HG03378 (cell line): ENCODE measurements around the gene LRRC8B.
A peak's percentile ranks its signal among the peaks of the same experiment; 100 is the strongest.
"Not testable (repeated sequence)": the region's sequence is repeated elsewhere in the genome, so short reads cannot be mapped to it uniquely, and the experiment has no call there.

Experiments
- ATAC-seq: cut with Tn5 transposase; IDR thresholded peaks from one replicate; pipeline ENCODE4 v1.9.1; 2021; ENCODE audit warnings: mild to moderate bottlenecking, moderate library complexity; ENCODE audit not compliant: unreplicated experiment

LRRC8B gene

DNA sequence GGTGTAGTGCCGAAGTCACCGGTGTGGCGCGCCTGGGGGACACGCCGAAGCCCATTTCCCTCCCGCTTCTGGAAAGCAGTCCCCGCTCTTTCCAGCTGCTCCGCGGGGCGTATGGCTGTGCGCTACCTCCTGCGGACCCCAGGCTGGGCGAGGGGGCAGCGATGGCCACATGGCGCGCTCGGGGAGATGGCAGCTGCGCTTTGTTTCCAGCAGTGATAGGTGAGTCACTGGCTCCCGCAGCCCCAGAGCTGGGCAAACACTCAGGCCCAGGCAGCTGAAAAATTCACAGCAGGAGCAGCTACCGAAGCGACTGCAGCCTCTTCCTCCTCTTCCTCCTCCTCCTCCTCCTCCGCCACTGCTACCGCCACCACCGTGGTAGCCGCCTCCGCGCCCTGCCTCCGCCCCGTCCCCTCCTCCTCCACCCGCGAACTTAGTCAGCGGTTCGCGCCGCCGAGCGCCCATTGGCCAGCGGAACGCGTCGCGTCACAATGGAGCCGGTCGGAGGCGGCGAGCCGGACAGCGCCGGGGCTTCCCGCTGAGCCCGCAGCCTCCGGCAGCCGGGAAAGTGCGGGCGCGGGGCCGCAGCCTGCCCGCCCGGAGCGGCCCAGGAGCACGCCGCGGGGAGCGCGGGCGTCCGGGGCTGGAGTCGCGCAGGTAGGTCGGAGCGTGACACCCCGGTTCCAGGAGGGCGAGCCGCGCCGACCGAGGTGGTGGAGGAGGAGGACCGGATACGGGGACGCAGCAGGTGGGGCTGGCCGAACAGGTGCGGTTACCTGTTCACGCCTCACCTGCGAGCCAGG is at the start of gene LRRC8B:
Gene LRRC8B, plus strand, starts transcription at position 461 of the 800 bp plus-strand sequence. CDS start 57,822 bp downstream, outside the sequence.
- peak; percentile 50 for ATAC-seq

DNA sequence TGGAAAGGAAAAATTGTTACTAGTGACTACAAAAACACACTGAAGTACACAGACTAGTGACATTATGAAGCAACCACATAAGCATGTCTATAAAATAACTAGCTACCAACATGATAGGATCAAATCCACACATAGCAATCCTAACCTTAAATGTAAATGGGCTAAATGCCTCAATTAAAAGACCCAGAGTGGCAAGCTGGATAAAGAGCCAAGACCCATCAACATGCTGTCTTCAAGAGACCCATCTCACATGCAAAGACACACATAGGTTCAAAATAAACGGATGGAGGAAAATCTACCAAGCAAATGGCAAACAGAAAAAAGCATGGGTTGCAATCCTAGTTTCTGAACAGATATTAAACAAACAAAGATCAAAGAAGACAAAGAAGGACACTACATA is 49.4 kb upstream of the LRRC8B start:
- no peak for ATAC-seq

DNA sequence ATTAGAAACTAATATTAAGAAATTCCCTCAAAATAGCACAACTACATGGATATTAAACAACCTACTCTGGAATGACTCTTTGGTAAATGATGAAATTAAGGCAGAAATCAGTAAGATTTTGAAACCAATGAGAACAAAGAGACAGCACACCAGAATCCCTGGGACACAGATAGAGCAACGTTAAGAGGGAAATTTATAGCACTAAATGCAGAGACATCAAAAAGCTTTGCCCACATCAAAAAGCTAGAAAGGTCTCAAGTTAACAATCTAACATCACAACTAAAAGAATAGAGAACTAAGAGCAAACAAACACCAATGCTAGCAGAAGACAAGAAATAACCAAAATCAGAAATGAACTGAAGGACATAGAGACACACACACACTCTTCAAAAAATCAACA is 48.6 kb upstream of the LRRC8B start:
- no peak for ATAC-seq

DNA sequence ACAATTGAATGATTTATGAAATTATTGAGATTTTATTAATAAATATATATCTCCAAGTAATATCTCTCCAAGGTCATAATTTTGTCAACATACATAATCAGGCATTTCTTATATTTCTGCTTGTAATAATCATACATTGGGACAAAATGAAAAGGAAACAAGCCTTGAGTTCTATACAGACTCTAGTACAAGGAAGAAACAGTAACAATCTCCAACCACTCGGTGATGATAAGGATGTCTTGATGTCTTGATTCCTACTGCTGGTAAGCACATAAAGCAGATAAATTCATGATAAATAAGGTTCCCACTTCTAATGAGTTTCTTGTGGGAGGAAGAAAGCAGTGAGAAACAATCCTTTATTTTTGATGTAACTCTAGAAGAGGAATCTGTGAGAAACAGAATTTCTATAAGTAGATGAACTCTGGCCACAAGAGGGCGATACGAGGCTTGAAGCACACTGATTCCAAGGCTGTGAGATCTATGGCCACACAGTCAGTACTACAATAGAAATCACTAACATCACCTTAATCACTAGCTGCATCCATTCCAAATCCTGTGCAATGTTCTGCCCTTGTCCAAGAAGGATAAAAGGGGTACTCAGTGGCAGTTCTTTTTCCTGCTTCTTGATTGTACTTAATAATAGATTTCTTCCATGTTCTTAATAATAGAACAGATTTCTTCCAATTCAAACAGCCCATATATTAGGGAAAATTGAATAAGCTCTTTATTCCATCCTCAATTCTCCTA is 41.4 kb upstream of the LRRC8B start:
- ATAC-seq = peak; percentile 70

GRCh38 chr1:89483757-89484077 is 40.9 kb upstream of the LRRC8B start:
- no peak for ATAC-seq

DNA sequence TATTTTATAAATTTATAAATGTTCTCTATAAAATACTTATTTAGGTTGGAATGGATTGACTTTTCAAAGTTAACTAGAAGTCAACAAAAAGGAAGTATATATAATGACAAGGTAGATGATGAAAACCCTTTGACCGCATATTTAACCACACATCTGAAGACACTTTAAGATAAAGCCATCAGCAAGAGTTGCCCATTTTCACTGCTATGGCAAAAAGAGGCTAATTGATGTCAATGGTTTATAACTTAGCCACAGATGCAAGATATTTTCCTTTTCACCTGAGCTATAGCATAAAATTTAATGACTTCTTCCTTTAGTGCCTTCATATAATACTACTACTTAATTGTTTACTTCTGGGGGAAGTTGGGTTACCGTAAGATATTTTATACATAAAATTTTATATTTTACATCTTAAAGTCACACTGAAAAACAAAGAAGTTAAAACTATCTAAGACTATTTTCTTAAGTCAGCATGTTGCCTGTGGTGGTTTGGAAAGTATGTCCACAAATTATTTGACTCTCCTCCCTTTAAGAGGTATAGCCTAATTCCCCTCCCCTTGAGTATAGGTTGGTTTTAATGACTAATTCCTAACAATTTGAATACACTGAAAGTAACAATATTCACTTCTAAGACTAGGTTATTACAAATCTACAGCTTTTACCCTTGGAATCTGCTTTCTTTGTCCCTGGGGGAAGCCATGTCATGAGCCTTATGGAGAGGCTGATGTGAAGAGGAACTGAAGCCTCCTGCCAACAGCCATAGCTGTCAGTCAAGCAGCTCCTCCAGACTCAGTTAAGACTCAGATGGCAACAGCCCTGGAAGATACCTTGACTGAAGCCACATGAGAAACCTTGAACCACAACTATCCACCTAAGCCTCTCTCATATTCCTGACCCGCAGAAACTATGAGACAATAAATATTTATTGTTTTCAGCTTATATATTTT is 40.3 kb upstream of the LRRC8B start:
- ATAC-seq = no peak

DNA sequence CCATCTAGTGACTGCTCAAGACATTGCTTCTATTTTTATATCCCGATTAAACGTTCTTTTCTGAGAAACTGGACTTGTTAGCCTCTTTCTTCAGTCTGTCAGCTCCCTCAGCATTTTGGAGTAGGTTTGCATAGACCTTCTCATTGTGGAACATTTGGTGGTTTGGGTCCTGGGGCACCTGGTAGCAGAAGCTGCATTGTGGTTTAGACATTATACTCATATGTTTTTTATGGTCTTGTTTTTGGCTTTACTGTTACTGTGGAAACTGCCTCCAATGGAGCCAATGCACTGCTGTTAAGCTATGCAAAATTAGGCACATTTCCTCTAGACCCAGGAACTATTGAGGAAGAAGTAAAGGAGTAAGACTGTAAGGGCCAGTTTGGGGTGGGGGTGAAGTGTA is 36.7 kb upstream of the LRRC8B start:
- no peak for ATAC-seq

DNA sequence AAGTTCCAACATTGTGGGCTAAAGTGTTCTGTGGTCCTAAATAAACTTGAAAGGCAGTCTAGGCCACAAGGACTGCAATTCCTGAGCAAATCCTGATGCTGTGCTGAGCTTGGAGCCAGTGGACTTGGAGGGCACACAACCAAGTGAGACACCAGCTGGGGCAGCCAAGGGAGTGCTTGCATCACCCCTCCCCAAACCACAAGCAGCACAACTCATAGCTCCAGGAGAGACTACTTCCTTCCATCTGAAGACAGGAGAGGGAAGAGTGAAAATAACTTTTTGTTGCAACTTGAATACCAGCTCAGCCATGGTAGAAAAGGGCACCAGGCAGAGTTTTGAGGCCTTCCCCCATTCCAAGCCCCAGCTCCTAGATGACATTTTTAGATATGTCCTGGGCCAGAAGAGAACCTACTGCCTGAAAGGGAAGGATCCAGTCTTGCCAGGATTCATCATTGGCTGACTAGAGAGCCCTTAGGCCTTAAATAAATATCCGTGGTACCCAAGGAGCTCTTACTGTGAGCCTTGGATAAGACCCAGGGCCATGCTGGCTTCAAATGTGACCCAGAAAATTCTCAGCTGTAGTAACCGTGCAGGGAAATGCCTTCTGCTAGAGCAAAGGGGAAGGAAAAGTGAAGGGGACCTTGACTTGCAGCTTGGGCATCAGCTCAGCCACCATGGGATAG is 35.4 kb upstream of the LRRC8B start:
- ATAC-seq = no peak

- no peak for ATAC-seq
Observed at GRCh38 chr1:89490389-89490788, 34.2 kb upstream of the LRRC8B start.

GRCh38 chr1:89499320-89499719 is 25.3 kb upstream of the LRRC8B start:
- no peak for ATAC-seq

DNA sequence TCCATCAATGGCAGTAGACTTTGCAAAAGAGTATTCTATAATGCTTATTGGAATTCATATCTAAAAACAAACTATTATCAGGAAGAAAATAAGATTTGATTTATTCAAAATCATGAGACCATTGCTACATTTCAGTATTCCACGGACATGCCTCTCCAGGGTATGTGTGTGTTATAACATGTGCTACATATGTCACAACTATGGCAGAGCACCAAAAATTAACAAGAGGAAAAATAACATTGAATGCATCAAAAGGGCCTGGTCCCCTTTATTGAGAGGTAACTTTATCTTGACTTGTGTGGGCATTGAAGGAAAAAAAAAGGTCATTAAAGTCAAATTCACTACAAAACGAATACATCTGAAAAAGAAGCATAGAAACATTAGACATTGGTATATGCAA is 22.6 kb upstream of the LRRC8B start:
- no peak for ATAC-seq

DNA sequence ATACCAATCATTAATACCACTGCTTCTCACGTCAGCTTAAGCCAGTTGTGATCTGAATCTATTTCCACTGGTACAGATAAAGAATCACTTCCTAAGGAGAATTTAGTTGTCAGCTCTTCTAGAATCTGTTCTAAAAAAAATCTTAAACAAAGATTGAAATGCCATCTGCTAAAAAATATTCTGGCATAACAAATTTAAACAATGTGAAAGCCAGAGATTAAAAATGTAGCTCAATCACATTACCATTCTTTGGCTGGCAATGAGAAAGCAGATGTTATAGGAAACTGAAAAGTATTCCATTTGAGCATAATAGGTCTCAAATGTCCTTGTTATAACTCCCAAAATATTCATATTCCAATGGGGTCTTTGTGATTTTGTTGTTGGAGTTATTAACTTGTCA is 21.7 kb upstream of the LRRC8B start:
- ATAC-seq = no peak

DNA sequence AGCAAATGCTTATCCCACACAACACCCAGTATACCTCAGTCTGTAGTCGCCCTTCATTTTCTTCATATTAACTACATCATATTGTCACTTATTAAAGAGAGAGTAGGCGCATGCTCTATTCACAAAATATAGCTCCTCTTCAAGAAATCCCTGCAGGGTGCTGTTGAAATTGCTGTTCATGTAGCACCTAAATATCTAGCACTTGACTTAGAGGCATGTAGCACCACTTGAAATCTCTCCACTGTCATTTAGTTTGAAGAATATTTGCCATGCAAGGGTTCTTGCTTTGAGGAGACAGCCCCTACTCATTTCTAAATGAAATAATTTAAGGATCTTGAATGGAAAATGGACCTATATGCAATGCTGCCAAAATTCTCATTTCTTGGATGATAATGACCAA is 20.9 kb upstream of the LRRC8B start:
- ATAC-seq = no peak

GRCh38 chr1:89510061-89510460 is 14.6 kb upstream of the LRRC8B start:
- not testable (repeated sequence) for ATAC-seq

GRCh38 chr1:89512996-89513720 is 11.5 kb upstream of the LRRC8B start:
- ATAC-seq = no peak

GRCh38 chr1:89516055-89516454 is 8.6 kb upstream of the LRRC8B start:
- ATAC-seq = no peak

GRCh38 chr1:89518221-89518631 is 6.4 kb upstream of the LRRC8B start:
- no peak for ATAC-seq

DNA sequence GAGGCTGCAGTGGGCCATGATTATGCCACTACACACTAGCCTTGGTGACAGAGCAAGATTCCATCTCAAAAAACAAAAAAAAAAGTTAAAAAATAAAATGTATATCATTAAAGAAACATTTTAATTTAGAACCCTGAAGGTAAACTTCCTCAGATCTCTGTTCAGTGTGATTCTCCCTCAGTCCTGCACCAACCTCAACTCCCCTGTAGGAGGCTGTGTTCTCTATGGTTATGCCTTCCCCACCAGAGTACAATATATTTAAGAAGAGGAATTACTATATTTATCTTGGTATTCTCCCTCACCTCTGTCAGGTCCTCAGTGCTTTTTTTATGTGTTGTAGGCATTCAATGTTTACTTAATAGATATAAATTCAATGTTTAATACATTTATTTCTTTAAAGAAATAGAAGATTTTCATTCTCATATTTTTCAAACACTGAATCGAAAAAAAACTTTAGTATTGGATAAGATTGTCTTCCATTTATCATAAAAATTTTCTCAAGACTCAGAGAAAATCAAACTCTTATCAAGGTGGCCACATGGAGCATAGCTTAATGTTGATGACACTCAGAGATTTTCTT is 4.8 kb upstream of the LRRC8B start:
- peak; percentile 61 for ATAC-seq

GRCh38 chr1:89521977-89522376 is 2.7 kb upstream of the LRRC8B start:
- ATAC-seq = not testable (repeated sequence)
